RPMI8226 (cell line): ENCODE results near the gene ACP4.
"Not testable (repeated sequence)": the region's sequence is repeated elsewhere in the genome, so short reads cannot be mapped to it uniquely, and the experiment has no call there.

Source experiments
- DNase-seq: peaks from one replicate; pipeline ENCODE4 v3.0.0-alpha.2; 2015

The ACP4 gene

GRCh38 chr19:50798659-50799546 lies 8.7 kb downstream of the ACP4 start:
- no peak for DNase-seq

- no peak for DNase-seq
These were observed 9.3 kb downstream of the ACP4 start for GRCh38 chr19:50799547-50799851.

DNA sequence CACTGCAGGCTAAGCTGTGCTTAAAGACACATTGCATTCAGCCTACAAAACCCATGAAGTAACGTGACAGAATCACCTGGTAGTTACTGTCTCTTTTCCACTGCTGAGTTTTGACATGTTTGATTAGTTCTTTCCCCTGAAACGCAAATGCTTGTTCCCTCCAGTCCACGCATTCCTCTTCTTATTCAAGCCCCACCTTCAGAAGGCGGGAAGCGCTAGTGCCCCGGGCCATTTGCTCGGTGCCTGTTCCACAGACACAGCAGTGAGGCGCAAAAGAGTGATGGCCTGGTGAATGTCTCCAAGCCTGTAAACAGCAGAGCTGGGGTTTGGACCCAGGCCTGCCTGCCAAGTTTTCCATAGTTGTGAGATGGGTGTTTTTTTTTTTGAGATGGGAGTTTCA lies 10.9 kb downstream of the ACP4 start:
- DNase-seq = no peak

- peak; percentile 41 for DNase-seq
These were observed 13.6 kb downstream of the ACP4 start for GRCh38 chr19:50803633-50804419.

DNA sequence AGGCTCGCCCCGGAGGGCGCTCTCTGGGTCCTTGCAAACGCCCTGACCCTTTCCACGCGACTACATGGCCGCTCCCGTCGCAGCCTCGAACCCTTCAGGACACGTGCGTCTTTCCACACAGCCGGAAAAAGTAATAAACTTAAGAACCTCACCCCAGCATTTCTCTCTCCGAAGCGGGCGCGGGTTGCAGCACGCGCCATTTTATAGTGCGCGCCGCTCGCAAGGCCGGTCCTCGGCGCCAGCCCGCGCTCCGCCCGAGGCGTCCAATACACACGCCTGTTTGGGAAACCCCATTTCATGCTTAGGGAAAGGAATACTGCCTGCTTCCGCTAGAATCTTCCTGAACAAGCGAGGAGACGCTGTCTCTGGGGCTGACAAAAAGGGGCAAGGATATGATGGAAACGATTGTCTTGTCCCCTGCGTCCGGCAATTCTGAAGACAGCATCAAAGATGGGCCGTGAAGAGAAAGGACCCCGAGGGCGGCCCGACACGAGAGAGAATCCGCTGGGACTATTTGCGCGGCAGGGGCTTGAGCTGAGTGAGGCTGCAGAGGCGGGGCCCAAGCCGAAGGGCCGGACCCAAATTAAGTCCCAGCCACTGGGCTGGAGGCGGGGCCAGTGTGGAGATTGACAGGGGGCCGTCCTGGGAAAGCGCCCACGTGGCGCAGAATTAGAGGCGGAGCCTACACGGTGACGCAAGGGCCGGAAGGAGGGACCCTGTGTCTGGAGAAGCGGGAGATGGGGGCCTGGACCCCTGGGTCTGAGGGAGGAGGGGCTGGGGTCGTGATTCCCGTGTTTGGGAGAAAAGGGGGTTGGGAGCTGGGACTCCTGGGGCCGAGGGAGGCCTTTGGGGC lies 14.4 kb downstream of the ACP4 start:
- peak; percentile 99 for DNase-seq

- no peak for DNase-seq
These were observed 18.6 kb downstream of the ACP4 start for GRCh38 chr19:50808856-50809255.

DNA sequence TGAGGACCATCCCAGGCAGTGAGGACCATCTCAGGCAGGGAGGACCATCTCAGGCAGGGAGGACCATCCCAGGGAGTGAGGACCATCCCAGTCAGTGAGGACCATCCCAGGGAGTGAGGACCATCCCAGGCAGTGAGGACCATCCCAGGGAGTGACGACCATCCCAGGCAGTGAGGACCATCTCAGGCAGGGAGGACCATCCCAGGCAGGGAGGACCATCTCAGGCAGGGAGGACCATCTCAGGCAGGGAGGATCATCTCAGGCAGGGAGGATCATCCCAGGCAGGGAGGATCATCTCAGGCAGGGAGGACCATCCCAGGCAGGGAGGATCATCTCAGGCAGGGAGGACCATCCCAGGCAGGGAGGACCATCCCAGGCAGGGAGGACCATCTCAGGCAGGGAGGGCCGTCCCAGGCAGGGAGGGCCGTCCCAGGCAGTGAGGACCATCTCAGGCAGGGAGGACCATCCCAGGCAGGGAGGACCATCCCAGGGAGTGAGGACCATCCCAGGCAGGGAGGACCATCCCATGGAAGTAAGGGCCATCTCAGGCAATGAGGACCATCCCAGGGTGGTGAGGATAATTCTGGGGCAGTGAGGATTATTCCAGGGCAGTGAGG lies 21.5 kb downstream of the ACP4 start:
- not testable (repeated sequence) for DNase-seq

- DNase-seq = no peak
These were observed 22.3 kb downstream of the ACP4 start for GRCh38 chr19:50812474-50812873.

DNA sequence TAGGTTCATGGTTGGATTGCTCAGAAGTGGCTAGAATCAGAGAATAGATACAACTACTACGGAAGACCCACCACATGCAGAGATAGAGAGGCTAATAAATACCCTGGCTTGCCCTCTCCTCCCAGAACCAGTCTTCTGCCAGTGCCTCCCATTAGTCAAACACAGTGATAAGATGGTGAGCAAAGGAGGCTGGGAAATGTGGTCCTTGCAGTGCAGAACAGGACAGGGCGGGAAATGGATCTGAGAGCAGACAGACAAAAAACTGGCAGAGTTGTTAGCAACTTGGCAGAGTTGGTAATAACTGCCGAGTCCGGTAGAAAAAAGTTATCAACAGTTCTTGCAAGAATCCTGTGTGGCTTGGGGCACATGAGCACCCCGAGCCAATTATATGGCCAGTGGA lies 24.7 kb downstream of the ACP4 start:
- no peak for DNase-seq

DNA sequence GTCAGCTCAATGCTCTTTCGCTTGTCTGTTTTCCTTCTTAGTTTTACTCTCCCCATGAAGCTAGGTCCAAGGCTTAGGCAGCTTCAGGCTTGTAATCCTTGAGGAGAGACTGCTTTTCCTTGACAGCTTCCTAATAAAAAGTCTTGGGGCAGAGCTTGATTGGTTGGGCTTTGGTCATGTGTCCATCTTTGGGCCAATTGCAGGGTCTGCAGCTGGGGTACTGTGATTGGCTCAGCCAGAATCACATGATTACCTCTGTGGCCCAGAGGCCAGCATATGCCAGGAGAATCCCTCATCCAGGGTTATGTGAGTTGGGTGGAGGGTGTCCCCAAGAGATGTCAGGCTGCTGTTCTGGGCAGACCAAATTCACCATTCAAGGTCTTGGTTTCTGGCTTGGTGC lies 25.2 kb downstream of the ACP4 start:
- DNase-seq = no peak

DNA sequence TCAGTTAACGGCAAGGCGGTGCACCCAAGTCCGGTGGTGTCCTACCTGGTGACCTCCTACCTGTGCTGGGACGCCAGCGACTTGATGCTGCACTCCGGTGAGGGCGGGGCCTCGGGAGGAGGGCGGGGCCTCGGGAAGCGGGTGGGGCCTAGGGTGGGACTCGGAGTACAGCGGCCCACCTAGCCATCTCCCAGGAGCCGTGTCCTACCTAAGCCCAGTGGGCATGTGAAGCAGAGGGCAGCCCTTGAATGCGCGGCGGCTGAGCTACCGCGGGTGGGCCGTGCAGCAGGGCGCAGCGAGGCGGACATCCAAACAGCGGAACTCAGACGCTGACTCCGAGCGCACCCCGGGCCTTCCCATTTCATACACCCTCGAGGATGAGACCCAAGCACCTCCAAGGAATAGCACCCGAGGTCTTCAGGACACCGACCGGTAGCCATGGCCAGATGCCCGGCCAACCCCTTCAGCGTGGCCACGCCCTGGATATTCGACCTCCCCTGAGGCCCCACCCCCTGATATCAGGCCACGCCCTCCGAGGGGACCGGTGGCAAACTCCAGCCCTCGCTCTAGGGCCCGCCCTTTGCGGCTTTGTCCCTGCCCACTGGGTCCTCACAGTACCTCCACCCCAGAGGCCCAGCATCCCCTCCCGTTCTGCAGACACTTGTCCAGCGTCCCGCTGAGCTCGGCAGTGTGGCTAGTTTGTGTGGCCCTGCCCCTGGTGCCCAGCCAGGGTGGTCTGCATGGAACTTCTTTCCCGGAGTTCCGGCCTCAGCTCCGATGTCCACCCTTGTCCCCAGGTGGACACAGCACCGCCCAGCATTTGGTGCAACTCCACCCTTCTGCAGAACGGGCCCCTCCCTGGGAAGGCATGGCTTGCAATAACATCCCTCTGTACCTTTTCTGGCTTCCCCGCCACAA lies 28.0 kb downstream of the ACP4 start:
- peak; percentile 93 for DNase-seq

- DNase-seq = peak; percentile 88
These were observed 28.8 kb downstream of the ACP4 start for GRCh38 chr19:50818859-50819472.

GRCh38 chr19:50819636-50820035 lies 29.4 kb downstream of the ACP4 start:
- peak; percentile 83 for DNase-seq

- DNase-seq = peak; percentile 56
These were observed 29.9 kb downstream of the ACP4 start for GRCh38 chr19:50820086-50820485.

DNA sequence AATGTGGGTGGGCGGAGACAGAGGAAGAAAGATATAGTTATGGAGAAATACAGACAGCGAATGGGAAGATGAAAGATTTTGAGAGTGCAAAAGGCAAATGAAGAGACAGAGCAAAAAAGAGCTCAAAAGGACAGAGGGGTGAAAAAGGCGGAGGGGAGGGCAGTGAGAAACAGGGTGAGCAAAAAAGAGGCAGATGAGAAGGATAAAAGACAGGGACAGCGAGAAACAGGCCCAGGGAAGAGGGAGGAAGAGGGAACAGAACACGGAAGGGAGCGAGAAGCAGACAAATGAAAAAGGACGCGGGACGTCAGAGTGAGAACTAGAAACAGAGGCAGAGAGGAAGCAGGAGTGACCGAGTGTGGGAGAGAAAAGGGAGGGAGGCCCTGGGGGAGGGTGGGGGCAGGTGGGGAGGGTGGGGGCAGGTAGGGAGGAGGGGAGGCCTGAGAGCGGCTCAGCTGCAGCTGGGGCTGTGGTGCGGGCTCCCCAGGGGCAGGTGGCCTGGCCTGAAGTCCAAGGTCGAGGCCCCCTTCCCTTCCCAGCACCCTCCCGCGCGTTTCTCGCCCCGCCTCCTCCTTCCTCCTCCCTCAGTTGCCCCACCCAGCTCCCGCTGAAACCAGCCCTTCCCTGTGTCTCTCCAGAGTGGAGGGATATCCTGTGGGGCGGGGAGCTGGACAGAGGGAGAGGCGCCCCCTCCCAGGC lies 30.5 kb downstream of the ACP4 start:
- peak; percentile 84 for DNase-seq

DNA sequence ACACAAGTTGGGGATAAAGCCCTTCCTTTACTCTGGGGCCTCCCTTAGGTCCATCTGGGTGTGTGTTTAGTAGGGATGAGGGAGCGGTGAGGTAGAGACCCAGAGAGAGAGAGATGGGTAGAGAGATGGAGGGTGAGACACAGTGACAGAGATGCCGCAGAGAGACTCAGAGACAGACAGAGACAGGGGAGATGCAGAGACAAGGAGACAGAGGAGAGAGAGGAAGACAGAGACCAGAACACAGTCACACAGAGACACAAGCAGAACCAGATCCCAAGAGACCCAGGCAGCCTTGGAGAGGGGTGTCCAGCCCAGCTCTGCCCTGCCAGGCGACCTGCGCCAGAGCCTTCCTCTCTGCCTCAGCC lies 31.0 kb downstream of the ACP4 start:
- no peak for DNase-seq

DNA sequence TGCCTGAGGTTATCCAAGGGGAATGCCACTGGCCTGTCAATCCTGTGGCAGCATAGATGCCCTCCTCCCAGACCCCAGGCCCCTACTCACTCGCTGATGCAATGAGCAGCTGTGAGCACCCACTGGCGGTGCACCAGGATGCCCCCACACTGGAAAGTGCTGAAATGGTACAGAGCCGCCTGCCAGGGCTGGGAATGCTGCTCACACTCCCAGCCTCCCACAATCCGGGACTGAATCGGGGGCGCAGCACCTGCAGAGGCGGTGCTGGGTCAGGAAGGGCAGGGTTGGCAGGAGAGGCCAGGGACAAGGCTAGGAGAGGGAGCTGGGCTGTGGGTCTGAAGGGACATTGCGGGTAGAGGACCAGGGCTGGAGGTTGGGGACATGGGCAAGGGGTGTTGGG lies 31.4 kb downstream of the ACP4 start:
- DNase-seq = no peak

GRCh38 chr19:50822661-50823208 lies 32.5 kb downstream of the ACP4 start:
- DNase-seq = no peak

GRCh38 chr19:50823389-50824042 lies 33.3 kb downstream of the ACP4 start, which contains the start of gene KLK1:
TSS of gene KLK1 (minus strand) at chr19:50823787. CDS start at chr19:50823748, 39 bp downstream.
- DNase-seq = peak; percentile 56
